Measurements from ENCODE around the gene WTAP.
"Not testable (repeated sequence)": the region's sequence is repeated elsewhere in the genome, so short reads cannot be mapped to it uniquely, and the experiment has no call there.

The WTAP gene

DNA sequence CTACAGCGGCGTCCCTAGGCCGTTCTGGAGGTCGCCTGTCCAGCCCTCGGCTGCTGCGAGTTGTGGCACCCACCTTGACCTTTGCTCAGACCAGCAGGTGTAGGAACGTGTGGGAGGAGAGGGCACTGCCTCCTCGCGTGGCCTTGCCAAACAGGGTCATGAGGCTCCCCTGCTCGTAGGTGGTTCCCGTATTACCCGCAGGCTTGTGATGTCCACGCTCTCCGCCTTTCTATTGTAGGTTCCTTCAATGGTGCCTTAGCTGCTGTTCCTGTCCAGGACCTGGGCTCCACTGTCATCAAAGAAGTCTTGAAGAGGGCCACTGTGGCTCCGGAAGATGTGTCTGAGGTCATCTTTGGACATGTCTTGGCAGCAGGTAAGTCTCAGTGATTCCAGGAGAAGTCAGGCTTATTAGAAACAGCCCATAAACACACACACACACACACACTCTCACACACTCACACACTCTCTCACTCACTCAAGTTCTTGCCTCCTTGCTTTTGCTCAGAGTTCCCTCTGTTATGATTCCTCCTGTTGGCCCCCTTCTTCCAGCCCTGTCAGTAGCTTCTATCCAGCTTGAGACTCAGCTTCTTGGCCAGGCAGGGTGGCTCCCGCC lies 35.5 kb downstream of the WTAP start:
- peak; percentile 59 for DNase-seq

DNA sequence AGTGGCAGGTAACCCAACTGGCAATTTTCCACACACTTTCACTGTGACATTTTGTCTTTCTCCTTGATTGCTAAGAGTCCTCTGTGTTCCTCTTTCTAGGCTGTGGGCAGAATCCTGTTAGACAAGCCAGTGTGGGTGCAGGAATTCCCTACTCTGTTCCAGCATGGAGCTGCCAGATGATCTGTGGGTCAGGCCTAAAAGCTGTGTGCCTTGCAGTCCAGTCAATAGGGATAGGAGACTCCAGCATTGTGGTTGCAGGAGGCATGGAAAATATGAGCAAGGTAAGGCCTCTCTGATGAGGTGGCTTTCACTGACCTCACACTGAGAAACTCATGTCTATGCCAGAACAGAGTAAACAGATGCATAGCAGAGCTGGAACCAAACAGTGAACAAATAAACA lies 39.6 kb downstream of the WTAP start:
- DNase-seq: no peak

DNA sequence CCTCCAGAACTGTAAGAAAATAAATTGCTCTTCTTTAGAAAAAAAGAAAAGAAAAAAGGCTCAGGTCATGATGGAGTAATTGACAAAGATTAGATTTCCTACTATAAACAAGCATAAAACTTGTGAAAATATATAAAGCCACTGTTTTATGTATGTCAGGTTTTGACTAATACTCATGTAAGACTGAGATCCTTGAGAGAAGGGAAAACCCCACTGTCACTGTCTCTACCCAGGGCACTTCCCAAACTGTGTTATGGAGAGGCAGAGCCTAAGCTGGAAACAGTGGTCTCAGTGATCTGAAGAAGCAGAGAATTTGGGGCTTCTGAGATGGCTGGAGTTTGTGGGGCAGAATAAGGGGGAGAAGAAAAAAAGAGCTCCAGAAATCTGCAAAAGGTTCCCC lies 42.2 kb downstream of the WTAP start:
- no peak for DNase-seq

DNA sequence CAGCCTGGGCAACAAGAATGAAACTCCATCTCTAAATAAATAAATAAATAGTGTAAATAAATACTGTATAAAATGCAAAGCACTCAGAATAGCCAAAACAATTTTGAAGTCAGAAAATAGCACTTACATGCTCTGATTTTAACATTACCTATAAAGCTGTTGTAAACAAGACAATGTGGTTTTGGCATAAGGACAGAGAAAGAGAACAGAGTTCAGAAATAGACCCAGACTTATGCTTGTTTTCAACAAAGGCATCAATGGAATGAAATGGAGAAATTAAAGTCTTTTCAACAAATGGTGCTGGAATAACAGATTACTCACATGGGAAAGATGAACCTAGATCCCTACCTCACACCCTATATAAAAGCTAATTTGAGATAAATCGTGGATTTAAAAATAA lies 44.9 kb downstream of the WTAP start:
- DNase-seq: no peak

DNA sequence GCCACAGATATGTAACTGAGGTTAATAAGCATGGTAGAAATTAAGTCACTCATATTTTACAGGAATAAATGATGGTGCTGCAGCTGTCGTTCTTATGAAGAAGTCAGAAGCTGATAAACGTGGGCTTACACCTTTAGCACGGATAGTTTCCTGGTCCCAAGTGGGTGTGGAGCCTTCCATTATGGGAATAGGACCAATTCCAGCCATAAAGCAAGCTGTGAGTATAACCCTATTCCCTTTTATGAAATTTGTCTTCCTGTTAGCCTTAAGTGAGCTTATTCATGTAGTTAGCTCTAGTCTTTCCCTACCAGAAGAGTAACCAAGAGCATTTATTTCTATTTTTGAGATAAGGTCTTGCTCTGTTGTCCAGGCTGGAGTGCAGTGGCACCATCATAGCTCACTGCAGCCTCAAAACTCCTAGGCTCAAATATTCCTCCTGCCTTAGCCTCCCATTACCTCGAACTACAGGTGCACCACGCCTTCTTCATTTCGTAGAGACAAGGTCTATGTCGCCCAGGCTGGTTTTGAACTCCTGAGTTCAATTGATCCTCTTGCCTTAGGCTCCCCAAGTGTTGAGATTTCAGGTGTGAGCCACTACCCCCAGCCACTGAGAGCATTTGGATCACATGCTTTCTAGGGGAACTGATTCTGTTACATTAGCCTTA lies 50.1 kb downstream of the WTAP start:
- no peak for DNase-seq

DNA sequence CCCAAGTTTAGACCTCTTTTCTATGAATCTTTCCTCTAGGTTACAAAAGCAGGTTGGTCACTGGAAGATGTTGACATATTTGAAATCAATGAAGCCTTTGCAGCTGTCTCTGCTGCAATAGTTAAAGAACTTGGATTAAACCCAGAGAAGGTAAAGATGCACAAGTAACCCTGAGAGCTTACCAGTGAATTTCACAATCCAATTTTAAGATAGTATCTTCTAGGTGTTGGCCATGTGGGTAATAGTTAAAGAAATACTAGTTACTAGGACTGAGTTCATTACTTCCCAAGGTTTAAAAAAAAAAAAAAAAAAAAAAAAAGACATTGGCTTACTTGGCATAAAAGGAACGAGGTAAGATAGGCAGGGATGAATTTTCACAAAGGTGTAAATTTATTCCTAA lies 50.8 kb downstream of the WTAP start:
- no peak for DNase-seq

DNA sequence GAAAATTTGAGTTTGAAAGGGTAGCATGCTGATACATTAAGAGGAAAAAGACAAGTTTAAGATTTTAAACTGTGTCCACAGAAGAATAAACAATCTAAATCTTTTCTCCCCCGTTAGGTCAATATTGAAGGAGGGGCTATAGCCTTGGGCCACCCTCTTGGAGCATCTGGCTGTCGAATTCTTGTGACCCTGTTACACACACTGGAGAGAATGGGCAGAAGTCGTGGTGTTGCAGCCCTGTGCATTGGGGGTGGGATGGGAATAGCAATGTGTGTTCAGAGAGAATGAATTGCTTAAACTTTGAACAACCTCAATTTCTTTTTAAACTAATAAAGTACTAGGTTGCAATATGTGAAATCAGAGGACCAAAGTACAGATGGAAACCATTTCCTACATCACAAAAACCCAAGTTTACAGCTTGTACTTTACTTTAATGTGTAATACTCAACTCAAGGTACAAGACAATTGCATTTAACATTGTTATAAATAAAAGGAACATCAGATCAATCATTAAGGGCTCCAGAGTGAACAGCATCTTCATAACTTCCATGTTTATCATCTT lies 51.3 kb downstream of the WTAP start:
- DNase-seq: no peak

DNA sequence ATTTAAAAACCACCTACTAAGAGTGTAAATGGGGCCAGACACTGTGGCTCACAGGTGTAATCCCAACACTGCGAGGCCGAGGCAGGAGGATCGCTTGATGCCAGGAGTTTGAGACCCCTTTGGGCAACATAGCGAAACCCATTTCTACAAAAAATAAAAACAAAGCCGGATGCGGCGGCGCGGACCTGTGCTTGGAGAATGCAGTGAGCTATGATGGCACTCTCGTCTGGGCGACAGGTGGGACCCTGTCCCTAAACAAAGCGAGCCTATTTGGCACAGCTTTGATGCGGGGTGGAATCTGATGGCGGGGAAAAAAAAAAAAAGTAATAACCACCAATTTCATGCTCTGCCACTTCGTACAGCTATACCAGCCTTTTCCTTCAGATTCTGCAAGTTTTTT lies 61.0 kb downstream of the WTAP start:
- no peak for DNase-seq

DNA sequence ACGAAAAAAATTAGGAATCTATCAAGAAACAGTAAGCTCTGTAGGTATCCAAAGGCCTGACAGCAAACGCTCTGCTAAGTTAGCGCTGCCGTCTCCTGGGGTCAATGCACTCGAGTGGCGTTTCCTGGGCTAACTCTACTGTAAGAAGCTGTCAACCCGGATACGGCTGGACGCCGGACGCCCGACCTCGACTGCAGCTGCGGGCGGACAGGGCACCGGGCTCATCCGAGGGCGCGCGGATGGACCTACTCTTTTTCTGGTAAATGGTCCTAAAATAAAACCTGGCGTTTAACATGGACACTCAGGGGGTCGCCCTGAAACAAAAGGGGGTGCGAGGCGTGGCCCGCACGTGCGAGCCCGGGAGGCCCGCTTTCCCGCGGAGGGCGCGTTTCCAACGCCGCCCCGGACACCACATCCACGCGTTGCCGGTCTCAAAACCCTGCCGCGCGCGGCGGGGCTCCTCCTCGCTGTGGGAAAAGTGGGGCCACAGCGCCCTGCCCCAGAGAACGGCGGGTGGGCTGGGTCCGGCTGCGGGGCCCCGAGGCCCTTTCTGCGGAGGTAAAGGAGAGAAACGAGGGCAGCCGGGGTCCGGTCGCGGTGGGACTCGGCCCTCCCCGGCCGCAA lies 61.6 kb downstream of the WTAP start:
- DNase-seq: peak; percentile 54

DNA sequence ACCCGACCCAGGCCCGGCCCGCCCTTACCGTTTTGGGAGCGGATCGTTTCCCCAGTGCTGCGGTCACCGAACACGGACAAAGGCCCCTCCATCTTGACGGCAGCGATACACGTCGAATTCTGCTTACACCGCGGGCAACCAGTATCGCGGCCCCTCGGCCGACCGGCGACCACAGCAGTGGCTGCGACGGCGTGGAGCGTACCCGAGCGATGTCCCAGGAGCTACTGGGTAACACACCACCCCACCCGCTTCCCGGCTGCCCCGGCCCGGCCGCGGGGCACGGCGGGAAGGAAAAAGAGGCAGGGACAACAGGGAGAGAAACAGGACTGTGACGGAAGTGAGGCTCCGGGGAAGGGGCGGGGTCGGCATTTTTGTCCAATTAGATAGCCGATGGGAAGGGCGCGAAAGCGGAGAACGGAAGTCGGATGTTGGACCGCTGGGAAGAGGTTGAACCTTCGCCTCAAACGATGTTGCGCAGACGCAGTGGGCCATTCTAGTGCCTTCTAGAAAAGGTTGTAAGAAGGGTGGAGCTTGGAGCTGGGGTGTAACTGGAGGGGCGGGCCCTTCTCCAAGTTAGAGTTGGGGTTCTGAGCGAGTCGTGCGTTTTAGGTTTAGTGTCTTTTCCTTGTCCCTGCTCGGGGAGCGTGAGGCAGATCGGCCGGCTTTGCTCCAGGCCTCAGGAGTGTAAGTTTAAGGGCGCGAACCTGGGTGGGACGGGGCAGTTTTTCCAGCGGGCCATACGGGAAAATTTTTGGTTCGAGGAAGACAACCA lies 62.3 kb downstream of the WTAP start, which contains the start of gene TCP1:
TCP1 (minus strand) TSS at position 226 of the 772 bp plus-strand sequence; CDS start at position 92, 134 bp downstream.
- peak; percentile 100 for DNase-seq

DNA sequence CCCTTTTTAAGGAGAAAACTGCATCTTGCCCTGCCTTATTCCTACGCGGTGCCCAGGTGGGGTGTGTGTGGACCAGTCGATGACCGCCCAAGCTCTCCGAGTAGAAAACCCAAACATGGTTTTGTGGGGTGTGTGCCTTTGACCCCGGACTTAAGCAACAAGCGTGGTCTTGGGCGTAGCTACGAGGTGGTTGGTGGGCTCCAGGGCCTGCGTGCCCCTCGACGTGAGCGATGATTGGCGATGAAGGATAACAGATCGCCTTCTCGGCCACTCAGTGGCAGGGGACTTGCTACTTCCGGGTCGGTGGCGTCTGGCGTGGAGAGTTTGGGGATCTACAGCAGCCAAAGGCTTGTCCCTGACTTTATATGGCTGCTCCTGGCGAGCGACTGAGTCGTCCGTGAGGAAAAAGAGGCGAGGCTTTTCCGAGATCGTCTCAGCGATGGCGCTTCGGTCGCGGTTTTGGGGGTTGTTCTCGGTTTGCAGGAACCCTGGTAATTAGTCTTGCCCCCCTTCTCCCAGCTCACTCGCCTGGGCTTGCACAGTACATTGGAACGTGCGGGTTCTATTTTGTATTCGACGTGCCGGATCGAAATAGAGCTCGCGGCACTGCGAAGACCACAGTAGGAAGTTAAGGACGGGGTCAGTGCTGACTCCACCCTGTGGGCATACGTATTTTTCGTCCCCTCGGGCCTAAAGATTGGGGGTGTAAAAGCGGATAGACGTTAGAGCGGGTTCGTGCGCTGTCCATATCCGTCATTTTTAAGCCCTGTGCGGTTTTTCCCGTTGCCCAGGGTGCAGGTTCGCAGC lies 63.0 kb downstream of the WTAP start, which contains the start of gene MRPL18:
MRPL18 (plus strand) TSS at position 319 of the 807 bp plus-strand sequence; CDS start at position 440, 121 bp downstream.
- DNase-seq: peak; percentile 98

DNA sequence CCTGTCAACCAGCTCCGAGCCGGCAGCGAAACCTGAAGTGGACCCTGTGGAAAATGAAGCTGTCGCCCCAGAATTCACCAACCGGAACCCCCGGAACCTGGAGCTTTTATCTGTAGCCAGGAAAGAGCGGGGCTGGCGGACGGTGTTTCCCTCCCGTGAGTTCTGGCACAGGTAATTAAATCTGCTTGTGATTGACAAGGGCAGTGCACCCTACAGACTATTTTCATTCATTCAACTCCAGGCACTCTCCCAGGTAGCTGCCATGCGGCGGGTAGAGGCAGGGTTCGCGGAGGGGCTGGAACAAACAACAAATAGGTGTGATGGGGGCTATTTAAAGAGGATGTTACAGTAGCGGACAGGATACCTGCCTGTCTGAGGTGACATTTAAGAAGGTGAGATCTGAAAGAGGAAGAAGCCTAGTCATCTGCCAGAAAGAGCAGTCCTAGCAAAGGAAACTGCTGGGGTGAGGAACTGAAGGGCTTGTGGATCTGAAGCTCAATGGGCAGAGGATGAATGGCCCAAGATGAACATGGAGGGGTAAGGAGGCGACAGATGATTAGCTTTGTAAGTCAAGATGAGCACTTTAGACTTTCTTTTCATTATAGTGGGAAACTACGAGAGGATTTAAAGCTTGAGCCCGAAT lies 63.8 kb downstream of the WTAP start:
- peak; percentile 31 for DNase-seq

DNA sequence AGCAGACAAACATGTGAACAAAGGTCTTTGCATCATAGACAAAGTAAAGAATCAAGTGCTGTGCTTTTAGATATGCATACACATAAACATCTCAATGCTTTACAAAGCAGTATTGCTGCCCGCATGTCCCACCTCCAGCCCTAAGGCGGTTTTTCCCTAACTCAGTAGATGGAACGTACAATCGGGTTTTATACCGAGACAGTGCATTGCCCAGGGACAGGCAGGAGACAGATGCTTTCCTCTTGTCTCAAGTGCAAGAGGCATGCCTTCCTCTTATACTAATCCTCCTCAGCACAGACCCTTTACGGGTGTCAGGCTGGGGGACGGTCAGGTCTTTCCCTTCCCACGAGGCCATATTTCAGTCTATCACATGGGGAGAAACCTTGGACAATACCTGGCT lies 67.7 kb downstream of the WTAP start:
- DNase-seq: not testable (repeated sequence)

DNA sequence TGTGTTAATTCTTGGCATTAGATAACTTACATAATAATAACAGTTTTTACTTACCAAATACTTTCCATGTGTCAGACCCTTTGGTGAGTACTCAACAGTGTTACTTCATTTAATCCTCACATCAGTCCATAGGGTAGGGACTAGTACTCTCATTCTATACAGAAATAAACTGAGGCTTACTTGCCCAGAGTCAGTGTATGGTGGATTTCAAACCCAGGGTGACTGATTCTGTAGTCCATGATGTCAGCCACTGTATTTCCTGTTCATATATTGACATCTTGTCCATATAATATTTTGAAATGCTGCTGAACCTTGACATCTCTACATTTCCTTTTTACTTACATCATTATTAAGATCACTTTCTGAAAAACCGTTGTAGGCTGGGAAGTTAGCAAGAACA lies 70.2 kb downstream of the WTAP start:
- DNase-seq: no peak

DNA sequence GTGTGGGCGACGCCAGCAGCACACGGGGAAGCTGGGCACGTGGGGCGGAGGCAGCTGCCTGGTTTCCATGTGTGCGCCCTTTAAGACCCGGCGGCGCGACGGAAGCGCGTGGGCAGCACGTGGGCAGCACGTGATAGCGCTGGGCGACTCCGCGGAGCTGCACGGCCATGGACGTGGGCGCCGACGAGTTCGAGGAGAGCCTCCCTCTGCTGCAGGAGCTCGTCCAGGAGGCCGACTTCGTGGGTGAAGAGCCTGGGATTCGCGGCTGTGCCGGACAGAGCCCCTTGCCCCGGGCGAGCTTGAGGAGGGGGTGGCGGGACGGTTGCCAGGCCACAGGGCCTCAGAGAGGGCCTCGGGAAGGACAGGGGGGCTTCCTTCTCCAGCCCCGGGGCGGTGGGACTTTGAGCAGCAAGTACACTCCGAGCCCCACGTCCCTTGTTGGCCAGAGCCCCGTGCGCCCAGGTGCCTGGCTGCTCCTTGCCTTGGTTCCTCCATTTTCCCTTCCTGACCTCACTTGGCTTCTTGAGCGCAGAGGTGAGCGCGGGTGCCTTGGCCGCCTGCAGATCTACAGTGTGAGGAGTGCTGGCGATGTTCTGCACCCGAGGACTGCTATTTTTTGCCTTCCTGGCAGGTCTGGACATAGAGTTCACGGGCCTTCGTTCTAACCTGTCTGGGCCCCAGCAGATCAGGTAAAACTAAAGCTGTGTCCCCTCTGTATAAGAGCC lies 73.0 kb downstream of the WTAP start, which contains the start of gene PNLDC1:
PNLDC1 (plus strand) TSS at position 136 of the 725 bp plus-strand sequence; CDS start at position 168, 32 bp downstream.
- no peak for DNase-seq

DNA sequence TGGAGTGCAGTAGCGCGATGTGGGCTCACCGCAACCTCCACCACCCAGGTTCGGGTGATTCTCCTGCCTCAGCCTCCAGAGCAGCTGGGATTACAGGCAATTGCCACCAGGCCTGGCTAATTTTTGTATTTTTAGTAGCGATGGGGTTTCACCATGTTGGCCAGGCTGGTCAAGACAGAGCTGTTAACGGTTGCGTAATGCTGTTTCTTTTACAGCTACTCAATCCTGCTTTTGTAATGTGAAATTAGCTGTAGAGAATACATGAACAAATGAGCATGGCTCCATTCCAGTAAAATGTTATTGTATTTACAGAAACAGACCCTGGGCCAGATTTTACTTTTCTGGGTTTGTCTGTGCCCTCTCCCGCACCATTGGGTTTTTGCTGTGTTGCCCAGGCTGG lies 74.6 kb downstream of the WTAP start:
- peak; percentile 52 for DNase-seq

DNA sequence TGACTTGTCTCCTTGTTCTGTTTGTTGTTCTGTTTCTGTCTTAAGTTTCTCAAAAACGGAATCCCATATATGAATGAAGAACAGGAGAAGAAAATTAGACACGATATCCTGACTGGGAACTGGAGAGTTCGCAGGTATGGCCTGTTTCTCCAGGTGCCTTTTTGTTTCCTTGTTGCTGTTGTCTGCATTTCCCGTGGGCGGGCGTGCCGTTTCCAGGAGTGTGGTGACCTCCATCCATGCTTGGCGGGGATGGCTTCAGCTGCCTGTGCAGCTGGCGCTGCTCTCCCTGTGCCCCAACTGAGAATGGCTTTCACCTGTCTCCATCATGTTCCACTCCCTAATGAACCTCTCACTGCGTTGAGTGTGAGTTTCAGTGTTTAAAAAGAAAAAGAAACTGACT lies 77.2 kb downstream of the WTAP start:
- no peak for DNase-seq

DNA sequence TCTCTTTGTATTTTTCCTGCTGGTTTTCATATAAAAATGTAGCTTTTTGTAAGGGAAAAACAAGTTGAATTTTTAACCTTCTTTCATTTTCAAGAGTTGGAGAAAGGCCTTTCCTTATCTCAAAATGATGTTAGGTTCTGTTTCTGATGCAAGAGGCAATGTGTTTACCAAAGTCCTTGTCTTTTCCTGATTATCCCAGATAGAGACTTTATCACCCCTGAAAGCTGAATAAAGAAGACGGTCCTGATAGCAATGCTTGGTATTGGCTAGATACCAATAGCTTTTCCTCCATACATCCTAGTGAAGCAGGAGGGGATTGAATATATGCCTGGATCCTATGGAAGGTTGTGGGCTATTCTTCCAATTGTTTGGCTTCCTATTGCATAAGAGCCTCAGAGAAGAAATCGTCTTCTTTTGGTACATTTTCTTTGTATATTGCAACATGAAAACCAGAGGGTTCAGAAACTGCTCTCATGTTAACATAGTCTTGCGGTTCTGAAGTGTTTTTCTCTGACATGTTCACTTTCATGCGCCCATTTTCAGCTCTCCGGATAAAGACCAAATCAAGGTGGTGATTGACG lies 78.2 kb downstream of the WTAP start:
- no peak for DNase-seq

Measured in hematopoietic multipotent progenitor cell treated with erythropoietin and hydrocortisone succinate and interleukin-3 and kit ligand, for 6 days (in vitro differentiated cells).